HG03520 (cell line): ENCODE measurements around the gene GNB1L.
"Not testable (repeated sequence)": the region's sequence is repeated elsewhere in the genome, so short reads cannot be mapped to it uniquely, and the experiment has no call there.

ENCODE experiments used
- ATAC-seq: cut with Tn5 transposase; IDR thresholded peaks from one replicate; pipeline ENCODE4 v1.9.1; 2021; ENCODE audit warnings: mild to moderate bottlenecking, moderate library complexity; ENCODE audit not compliant: unreplicated experiment

Gene GNB1L

DNA sequence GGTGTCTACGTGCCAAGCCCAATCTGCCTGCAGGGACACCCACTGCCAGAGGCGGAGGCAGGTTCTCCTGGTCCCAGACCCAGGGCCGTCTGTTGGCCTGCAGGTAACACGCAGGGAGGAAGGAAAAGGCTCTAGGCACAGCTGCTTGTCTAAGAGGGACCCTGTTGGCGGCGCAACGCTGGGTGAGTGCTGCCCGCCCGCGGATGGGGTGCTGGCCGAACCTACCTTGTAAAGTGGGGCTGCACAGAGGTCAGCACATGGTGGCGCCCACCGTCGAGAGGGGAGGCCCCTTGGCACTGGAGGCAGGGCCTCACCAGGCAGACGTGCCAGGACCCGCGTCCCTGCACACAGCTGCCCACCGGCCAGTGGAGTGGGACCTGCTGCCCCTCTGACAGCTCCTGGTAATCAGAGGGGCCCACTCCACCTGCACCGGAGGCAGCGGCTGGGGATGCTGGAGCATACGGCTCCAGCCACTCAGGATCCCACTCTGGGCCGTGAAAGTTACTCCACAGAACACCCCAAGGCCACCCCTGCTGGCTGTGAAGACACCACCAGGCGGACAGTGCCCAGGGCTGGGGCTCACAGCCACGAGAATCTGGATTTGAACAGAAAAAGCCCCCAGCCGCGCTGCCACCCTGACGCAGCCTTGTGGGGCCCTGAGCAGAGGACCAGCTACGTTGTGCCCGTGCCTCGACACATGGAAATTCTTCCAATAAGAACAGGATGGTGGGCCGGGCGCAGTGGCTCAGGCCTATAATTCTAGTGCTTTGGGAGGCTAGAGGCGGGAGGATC is 70.1 kb downstream of the GNB1L start:
- ATAC-seq, result no peak

DNA sequence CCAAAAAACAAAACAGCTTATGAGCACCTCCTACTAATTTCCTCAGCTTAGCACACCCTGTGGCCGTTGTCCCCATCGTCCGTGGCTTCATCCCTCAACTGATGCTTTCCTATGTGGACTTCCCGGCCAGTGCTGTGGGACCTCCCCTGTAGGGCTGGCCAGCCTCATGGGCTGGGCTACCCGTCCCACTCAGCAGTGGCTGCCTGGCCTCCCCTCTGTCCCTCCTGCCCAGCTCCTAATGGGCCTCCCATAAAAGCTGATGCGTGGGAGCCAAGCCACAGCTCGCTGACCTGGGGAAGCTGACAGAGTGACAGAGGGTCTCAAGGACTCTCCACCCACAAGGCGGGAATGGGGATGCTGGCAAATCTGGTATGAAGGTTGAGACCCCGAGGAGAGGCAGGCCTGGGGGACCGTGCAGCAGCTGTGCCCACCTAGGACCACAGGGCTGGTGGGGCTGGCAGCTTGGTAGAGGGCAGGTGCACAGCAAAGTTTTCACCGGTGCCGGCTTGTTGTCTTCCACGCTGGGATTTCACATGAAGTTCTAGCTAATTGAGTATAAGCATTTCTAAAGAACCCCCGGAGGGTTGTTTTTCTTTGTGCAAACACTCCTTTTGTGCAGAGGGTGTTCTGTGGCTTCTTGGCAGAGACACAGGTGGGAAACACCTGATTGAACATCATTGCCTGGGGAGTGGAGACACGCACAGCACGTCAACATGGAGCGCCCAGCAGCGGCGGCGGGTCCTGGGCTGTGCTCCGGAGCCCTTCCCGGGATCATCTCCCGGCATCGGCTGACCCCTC is 70.9 kb downstream of the GNB1L start:
- no peak for ATAC-seq

DNA sequence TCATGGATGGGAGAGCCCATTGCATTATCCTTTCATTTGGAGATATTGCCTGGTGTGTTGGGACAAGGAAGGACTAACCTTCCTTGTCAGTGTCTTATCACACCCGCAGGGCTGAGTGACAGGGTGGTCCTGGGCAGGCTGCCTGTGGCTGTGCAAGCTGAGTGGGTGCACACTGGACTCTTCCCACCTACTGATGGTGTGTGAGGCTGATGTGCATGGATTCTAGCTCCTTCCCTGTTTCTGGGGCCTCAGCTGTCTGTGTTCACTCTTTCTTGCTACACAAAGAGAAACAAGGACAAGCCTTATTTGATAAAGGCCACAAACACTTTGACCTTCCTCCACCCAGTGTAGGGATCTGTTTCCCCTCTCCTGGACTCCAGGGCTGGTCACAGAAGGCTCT is 72.1 kb downstream of the GNB1L start:
- ATAC-seq, result no peak

DNA sequence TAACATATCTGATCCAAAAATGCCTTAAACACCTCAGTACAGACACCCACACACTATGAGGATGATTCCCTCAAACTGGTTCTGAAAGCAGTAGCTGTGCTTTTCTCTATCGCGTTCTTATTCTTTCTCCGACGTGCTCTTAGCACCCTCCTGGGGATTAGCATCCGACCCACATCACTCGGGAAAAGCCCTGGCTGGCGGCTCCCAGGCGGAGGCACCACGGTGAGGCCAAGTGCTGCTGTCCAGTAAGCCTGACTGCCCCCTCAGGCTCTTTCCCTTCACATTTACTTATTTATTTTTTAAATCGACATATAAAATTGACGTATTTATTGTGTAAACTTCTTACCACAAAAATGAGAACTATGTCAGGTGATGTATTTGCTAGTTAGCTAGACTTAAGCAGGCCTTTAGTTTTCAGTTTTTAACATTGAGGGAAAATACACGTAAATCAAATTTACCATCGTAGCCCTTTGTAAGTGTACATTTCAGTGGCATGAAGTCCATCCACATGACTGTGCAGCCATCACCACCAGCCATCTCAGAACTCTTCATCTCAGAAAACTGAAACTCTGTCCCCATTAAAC is 74.9 kb downstream of the GNB1L start:
- ATAC-seq, result no peak

DNA sequence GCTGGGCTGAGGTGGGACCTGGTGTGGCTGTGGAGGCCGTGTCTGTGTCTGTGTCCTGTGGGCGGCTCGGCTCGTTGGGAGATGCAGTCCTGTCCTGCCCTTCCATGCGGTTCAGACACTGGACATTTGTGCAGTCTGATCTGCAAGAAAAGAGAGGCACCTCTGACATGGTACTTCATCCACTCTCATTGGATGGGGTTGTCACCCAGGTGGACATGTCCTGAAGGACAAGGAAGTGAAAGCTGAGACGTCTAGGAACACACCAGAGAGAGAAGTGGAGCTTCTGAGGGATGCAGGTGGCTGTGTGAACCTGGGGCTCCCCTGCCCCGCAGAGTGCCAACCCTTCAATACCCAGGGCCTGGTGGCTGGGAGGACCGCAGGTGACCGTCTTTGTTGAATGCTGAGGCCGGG is 75.7 kb downstream of the GNB1L start:
- ATAC-seq, result no peak

DNA sequence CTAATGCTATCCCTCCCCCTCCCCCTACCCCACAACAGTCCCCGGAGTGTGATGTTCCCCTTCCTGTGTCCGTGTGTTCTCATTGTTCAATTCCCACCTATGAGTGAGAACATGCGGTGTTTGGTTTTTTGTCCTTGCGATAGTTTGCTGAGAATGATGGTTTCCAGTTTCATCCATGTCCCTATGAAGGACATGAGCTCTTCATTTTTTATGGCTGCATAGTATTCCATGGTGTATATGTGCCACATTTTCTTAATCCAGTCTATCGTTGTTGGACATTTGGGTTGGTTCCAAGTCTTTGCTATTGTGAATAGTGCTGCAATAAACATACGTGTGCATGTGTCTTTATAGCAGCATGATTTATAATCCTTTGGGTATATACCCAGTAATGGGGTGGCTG is 77.5 kb downstream of the GNB1L start:
- not testable (repeated sequence) for ATAC-seq

DNA sequence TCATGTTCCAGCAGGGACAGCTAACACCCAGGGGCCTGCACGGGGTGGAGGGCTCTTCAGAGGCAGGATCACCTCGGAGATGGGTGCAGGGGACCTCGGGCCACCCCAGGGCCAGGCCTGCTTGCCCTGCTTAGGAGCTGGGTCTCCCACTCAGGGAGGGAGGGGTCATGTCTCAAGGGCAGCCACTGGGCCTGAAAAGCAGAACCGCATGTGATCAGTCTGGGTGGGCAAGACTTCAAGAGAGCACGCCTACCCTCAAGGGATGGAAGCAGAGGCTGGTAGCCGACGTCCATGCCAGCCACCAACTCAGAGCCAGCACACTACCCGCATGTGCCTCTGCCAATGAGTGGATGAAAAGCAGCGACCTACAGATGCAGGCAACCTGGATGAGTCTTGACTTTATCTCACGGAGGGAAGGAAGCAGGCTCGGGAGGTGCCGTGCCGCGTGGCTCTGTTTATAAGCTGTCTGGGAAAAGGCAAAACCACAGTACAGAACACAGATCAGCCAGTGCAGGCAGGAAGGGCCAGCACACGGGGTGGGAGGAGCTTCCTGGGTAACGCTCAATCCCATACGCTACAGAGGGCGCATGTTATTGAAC is 78.1 kb downstream of the GNB1L start:
- ATAC-seq, result no peak

DNA sequence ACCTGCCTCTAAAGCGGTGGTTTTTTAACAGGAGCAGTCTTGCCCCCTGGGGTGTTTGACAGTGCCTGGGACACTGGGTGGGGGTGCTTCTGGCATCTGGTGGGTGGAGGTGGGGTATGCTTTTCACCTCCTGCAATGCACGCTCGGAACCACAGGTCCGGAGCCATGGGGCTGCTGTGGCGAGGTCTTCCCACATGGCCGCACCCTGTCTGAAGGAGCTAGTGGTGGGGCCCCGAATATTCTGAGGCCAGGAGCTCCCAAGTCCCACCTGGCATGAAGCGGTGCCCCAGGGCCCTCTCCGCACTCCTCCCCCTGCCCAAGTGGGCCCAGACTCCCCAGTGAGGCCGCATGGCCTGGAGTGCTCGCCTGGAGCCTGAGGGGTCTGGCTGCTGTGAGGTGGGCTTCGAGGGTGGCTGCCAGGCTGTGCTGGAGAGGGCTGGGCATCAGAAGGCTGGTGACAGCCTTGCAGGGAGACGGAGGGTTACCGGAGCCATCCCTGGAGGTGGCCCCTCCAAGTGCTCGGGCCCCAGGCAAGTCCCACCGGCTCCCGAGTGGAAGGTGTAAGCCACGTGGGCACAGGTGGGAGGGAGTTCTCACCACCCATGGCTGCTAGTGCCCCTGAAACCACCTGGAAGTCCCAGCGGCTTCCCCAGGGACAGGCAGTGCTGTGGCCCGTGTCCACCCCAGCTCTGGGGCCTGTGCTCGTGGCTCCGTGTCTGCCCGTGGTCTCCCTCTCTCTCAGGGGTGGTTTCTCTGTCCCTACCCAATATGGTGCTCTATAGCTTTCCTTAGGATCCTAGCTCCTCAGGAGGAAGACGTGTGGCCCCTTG is 79.0 kb downstream of the GNB1L start:
- ATAC-seq, result no peak

DNA sequence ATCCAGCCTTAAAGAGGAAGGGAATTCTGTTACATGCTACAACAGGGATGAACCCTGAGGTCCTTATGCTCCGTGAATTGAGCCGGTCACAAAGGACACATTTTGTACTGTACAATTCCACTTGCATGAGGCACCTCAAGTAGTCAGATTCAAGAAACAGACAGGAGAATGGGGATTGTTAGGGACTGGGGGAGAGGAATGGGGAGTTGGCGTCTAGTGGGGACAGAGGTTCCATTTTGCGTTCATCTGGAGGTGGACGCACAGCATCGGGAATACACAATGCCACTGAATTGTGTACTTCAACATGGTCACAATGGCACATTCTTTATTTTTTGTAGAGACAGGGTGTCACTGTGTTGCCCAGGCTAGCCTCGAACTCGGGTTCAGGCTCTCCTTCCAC is 80.0 kb downstream of the GNB1L start:
- ATAC-seq, result no peak

DNA sequence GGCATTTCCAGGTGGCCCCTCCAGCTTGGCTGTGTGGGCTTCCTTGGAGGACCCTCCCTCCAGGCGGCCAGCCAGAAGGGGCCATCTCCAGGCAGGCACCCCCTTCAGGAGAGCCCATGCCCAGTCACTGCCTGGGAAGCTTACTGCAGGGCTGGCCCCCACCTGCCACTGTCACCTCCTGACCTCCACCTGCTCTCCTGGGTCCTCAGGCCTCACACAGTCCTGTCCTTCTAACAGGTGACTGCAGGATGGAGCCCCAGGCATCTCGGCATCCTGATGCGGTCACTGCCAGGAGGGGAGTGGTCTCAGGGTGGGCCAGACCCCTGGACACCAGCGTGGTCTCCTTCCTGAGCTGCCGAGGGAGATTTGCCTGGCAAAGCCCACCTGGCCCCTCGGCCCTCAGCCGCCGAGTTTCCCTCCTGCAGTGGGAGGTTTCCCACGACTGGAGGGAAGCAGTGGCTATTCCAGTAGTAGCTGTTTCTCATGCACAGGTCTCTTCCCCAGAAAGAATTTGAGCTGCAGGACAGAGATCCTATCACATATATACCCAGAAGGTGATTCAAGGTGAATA is 81.1 kb downstream of the GNB1L start:
- ATAC-seq, result no peak

DNA sequence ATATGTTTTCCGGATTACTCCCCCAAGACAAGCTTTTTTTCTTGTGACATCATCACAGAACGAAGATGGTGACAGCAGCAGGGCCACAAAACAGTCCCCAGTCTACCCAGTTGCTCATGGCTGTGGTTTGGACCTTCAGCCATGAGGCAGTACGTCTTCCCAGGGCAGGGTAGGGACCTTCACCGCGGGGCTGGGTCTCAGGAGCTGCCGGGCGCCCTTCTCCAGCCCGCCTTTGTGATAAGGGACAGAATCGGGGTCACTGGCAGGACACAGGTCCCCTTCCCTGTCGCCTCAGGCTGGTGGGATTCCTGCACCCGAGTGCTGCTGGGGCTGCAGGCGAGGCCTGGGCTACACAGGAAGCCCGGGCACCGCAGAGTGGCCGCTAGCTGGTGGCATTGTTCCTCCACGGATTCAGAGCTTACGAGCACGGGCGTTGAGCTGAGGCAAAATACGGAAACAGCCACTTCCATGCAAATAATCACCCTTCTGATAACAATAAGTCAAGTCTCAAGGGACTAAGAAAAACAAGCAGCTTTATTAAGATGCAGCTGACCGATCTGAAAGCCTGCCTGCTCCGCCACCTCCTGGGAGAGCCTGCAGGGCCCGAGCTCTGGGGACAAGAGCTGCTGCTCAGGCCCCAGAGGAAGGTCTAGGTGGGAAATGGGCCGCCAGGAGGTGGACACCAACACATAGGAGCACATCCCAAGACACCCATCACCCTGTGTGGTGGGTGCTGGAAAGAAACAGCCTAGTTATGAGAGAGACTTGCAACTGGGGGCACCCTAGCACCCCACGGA is 81.8 kb downstream of the GNB1L start:
- ATAC-seq, result no peak

DNA sequence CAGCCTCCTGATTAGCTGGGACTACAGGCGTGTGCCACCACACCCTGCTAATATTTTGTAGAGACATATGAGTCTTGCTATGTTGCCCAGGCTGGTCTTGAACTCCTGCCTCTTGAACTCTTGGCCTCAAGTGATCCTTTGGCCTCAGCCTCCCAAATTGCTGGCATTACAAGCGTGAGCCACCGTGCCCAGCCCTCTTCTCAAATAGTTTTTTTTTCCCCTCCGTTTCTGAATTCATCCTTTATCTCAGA is 82.3 kb downstream of the GNB1L start:
- no peak for ATAC-seq

DNA sequence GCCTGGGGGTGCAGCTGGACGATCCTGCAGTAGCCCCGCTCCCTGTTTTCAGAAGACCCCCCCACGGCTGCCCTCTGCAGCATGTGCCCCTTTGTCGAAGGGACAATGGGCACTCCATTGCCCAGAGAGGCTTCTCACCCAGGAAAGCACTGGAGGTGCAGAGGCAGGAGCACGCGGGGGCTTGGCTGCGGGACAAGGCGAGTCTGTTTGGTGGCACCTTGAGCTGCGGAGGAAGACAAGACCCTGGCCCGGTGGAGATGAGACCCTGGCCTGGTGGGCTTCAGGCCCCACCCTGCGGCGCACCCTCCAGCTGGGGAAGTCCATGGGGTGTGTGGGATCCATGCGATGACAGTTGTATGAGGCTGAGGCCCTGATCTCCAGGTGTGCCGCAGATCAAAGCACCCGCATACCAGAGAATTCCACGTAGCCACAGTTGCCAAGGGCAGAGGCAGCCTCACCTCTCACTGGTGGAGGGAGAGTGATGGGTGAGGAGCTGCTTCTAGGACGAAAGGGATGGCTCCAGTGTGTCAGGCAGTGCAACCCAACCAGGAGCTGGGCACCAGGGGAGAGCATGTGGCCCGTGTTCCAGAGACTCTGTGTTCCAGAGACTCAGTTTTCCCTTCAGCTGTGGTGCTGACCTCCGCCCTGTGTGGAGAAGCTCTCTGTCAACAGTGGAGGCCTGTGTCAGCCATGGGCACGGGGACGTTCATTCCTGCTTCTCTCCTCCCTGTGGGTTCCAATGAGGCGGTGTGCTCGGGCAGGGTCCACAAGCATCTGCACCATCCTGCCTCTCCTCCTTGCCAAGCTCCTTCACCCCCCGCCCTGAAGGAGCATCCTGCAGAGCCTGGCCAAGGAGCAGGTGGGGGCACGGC is 84.1 kb downstream of the GNB1L start:
- no peak for ATAC-seq

DNA sequence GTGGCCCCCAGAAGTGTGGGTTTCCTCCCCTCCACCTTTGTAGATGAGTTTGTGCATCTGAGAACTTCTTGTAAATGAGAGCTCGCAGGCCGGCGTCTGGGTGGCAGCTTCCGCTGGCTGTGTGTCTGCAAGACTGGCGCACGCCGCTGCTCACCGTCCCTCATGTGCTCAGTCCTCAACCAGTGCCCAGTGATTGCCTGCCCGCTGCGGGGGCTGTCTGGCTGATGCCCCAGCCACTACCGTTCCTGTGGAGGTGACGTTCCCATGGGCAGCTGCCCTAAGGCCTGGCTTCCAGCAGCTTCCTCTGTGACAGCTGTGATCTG is 85.3 kb downstream of the GNB1L start:
- ATAC-seq, result no peak

DNA sequence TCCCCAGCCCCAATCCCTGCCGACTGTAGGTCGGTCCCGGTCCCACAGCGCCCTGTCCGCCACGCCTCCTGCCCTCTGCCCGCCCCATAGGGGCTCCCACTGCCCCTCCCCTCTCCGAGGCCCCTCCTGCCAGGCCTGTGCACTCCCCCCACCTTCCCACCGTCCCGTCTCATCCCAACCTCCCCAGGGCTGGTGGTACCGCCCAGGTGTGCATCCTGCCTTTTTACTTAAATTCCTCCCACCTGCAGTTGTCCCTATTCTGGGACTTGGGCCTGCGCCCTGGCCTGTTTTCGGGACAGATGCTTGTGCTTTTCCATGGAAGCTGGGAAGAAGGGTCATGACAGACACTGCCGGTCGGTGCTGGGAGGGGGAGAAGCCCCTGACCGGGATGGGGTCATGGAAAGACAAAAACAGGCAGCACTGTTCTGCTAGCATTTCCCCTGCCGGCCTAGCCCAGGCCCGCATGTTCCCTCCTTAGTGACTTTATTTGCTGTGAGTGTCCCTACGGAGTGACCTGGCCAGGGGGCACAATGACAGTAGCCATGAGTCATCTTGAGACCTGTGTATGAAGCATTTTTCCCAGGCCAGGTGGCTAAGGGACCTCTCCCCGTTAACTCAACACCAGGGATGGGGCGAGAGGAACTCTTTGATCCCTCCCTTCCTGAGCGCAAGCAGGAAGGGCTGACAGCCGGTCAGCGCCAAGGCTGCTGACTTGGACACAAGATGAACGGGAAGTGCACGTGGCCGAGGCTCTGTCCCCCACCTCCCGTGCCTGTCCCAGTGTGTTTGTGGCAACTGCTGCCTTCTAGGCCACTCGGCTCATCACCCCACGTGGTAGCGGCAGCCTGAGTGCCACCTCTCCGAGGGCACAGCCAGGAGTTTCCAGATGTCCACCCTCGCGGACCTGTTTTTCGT is 87.0 kb downstream of the GNB1L start:
- ATAC-seq, result no peak

DNA sequence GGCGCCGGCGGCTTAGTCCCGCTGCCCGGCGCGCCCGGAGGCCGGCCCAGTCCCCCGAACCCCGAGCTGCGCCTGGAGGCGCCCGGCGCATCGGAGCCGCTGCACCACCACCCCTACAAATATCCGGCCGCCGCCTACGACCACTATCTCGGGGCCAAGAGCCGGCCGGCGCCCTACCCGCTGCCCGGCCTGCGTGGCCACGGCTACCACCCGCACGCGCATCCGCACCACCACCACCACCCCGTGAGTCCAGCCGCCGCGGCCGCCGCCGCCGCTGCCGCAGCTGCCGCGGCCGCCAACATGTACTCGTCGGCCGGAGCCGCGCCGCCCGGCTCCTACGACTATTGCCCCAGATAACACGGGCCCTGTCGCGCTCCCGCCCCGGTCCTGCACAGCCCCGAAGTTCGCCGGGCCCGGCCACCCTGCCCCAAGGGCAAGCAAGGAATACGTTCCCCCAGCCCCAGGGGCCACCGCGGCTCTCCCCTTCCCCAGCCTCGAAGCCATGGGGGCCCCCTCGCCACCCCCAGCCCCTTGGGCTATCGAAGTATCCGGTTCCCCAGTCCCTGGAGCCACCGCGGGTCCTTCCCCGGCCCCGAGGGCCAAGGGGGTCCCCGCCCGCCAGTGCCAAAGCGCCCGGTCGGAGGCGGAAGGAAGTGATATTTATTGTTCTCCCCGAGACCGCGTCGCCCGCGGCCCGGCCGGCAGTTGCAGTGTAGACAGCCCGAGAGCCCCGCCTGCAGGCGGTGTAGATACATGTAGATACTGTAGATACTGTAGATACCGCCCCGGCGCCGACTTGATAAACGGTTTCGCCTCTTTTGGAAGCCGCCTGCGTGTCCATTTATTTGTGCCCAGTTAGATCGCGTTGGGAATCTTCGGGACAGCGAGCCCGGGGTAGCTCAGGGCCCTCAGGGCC is 87.9 kb downstream of the GNB1L start:
- no peak for ATAC-seq

DNA sequence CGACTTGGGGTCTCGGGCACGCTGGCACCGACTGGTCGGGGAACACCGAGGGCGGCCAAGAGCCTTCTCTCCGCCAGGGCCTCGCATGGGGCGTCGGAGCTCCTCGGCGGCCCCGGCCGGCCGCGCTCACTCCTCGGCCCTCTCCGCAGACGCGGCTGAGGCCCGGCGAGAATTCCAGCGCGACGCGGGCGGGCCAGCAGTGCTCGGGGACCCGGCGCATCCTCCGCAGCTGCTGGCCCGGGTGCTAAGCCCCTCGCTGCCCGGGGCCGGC is 88.5 kb downstream of the GNB1L start:
- ATAC-seq, result no peak
